Activated CD4-positive, alpha-beta T cell treated with anti-CD3 and anti-CD28 coated beads, Interleukin-2, amount 50 U/mL, for 48 hours (primary cell): ENCODE measurements around the gene SPOCK3.
"Not testable (repeated sequence)": the region's sequence is repeated elsewhere in the genome, so short reads cannot be mapped to it uniquely, and the experiment has no call there.

Source experiments
- DNase-seq, 2 experiments: peaks; one replicate each; pipeline ENCODE4 v3.0.0-alpha.2; 2020

Gene SPOCK3

DNA sequence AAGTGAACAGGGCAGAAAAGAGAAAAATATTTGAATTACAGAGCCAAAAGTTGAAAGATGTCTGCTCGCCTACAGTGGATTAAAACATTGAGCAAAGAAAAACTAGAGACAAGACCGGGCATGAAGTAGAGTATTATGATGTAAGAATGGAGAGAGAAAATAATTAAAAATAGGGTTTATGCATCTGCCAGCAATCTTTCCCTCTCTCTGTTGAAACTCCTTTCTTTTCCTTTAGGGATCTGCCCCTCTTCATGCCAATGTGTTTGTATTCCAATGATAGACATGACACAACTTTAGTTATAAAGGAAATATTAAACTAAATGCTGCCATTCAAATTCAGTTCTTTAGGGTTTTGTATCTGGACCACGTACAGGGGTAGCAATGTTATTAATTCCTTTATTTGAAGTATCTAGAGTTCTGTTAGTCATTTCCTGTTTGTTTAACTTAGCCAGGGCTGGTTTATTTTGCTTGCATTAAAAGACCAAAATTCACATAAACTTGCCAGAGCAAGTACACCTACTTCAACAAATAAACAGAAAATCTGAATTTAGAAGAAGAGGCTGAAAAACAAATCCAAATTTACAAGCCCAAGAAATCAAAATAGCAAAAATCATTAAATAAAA, 202.6 kb downstream of the SPOCK3 start:
- DNase-seq: no peak

DNA sequence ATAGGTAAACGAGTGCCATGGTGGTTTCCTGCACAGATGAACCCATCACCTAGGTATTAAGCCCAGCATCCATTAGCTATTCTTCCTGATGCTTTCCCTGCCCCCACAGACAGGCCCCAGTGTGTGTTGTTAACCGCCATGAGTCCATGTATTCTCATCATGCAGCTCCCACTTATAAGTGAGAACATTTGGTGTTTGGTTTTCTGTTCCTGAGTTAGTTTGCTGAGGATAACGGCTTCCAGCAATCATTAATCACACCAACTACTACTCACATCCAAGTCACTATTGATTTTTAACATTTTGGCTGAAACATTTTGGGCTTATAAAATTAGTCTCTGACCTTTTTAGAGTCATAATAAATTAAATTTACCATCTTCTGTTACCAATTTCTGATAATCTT, 205.3 kb downstream of the SPOCK3 start:
- no peak for DNase-seq

DNA sequence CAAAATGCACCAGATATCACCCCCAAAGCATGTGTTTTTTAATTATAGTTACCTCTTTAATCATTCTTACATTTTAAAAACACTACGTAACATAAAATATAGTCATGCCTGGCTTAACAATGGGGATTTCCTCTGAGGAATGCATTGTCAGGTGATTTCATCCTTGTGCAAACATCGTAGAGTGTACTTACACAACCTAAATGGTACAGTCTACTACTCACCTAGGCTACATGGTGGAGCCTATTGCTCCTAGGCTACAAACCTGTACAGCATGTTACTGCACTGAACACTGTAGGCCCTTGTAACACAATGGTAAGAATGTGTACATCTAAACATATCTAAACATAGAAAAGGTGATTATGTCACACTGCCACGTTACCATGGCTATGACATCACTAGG, 208.6 kb downstream of the SPOCK3 start:
- no peak for DNase-seq

DNA sequence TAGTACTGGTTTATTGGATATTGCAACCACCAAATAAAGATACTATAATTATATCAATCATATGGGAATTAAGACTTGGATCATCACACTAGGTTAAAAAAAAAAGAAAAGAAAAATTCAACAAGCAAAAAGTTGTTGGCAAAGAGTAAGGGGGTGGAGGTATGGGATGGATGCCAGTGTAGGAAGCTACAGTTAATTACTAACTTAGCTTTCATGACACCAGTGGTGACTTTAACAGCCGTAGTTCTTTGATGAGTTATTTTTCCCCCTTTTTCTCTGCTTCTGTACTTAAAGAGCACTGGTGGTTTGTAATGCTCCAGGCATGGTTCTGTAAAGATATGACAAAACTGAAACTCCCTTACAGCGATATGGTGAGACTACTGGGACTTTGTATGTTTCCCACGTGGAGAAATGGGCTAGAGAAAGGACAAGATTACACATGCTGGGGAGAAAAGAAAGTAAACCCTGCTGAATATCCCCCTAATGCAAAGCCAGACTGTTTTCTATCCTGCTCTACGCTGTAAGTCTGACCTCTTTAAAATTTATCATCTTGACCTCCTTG, 210.8 kb downstream of the SPOCK3 start:
- DNase-seq: no peak

DNA sequence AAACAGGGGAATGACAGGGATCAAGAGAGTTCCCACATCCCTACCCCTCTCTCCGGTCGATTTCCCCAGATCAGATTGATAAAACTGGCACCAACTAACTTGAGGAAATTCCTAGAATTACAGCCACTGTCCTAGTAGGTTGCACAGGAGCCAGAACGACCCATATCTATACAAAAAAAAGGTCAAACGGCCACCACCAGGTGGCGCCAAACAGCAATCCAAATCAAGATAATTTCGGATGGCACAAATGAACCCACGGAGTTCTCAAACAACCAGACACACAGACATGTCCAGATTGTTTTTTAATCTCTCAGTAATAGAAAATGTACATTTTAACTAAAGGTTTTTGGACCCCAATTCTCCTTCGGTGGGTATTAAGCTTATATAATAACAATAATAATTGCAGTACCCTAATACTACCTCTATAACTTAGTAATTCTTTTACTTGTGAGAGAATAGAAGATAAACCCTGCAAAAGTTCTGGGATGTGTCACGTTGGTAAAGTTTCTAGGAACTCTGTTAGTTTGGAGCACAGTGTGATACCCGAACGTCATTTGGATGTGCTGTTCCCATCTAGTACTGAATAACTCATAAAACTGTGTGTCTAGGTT, 212.6 kb downstream of the SPOCK3 start:
- peak; percentile 67 to 69 for DNase-seq

DNA sequence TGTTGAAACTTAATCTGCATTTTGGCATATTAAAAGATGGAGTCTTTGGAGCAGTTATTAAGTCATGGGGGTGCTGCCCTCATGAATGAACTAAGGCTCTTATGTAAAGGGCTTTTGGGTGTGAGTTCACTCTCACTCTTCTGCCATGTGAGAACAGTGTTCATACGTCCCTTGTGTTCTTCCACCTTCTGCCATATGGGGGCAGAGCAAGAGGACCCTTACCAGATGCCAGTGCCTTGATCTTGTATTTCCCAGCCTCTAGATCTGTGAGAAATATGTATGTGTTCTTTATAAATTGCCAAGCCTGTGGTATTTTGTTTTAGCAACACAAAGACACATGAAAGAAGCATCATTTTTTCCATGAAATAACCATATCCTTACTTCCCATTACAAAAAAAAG, 213.9 kb downstream of the SPOCK3 start:
- DNase-seq: no peak

DNA sequence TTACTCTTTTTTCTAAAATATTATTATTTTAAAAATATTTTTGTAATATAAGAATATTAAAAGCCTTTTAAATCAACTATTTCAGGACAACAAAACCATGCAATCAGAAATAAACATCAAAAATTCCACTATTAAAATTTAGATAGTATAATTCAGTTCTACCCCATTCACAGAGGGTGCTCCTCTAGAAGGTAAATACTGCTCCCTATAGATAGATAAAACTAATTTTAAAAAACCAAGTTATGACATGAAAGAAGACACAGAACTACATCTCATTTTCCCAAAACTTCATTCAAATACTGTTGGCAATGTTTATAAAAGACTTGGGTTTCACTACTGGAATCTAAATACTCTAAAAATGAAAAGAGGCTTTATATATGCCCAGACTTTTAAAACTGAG, 219.3 kb downstream of the SPOCK3 start:
- no peak for DNase-seq

DNA sequence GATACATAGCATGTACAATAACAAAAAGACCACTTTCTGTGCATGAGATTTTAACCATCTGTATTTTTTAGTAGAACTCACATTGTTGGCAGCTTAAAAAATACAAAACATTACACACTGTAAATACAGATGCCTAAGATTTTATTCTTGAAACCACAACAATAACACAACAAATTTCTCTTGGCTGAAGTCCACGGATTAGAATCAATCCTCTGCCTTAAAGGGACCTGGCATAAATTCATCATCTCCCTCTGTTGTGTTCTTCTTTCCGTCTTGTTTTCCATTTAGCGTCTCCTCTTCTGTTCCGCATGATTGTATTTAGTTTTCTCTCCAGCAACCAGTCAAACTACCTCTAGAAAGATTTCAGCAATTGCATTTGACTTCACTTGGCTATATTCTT, 231.0 kb downstream of the SPOCK3 start:
- DNase-seq: no peak

DNA sequence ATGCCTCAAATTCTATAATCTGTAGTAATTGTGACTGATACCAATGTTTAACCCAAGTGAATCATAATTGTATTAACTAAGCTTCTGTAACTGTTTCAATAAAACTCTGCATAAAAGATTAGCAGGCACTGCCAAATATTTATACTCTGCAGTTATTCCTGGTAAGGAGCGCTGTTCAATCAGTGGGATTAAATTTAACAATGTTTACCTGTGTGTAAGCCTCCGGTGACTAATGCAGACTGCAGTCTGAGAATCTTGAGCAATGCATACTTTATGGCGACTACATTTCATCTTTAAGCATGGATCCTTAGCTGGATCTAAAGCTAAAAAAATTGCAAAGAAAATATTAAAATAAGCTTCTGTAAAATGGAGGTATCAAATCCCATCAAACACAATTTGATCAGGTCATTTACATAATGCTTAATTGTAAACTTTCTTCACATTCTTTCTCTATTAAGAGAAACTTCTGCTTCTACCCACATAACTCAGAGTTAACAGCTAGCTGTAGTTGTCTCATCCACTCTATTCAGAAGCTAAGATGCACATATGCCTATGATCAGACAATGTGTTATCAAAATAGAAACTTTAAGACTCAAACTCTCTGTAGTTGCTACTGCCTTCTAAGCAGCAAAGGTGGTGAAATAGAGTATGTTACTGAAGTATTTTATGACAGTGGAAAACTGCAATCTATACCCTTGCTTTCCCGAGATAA, 234.0 kb downstream of the SPOCK3 start:
- DNase-seq: no peak

DNA sequence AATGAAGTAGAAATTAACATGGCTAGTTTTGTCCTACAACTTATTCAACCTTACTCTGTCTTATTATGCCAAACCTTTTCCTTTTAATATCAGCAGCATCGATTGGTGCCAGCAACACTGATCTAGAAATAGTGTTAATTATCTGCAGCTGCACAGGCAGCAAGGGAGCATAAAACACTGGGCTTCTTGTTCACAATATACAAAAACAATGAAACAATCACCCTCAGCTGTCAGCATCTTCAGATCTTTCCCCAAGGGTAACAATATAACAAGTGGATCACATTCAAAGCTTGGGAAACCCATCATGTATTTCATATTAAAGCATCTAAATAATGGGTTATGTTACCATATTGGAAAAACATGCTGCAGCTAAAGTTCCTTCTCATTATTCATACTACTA, 238.1 kb downstream of the SPOCK3 start:
- DNase-seq: no peak

DNA sequence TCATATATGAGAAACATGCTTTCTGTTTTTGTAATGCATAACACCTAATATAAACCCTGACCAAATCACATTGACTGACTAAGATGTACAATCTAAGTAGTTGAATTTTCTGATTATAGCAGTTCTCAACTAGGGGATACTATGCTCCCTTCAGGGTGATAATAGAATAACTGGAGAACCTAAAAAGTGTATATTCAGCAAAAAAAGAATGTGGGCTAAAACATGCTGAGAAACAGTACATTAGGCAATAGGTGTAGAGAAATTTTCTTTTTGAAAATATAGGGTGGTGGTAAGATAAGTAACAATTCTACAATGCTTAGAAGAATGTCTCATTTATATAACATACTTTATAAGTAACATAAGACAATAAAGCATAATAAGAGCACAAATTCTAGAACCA, 239.6 kb downstream of the SPOCK3 start:
- DNase-seq: no peak

DNA sequence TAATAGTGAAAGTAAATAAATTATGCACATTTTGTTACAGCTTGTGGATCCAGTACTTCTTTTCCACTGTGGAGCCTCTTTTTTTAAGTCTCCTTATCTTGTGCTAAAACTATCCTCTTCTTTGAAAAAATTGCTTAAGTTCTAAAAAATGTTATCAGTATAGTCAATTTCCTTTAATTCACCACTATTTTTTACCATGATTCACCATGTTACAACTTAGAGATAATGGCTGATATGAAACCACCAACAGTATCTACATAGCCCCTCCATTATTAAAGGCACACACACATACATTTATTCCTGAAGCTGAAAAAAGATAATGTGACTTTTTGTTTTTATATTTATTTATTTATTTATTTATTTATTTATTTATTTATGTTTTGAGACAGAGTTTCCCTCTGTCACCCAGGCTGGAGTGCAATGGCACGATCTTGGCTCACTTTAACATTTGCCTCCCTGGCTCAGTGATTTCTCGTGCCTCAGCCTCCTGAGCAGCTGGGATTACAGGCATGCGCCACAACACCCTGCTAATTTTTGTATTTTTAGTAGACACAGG, 243.2 kb downstream of the SPOCK3 start:
- DNase-seq: no peak

DNA sequence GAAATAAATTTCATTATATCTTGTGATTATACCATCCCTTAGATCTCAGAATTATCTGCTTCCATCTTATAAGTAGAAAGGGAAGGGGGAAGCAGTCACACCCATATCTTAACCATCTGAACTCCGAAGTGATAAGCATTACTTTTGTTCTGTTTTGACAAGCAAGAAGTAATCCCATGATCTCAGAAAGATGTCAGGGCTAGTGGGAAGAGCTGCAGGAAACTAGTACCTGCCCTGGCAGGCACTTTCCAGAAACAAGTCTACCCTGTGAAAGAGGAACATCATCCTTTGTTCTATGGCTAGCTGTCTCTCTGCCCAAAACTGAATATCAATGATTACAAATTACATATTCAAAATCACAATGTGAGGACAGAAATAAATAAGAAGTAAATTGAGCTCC, 244.4 kb downstream of the SPOCK3 start:
- no peak for DNase-seq

DNA sequence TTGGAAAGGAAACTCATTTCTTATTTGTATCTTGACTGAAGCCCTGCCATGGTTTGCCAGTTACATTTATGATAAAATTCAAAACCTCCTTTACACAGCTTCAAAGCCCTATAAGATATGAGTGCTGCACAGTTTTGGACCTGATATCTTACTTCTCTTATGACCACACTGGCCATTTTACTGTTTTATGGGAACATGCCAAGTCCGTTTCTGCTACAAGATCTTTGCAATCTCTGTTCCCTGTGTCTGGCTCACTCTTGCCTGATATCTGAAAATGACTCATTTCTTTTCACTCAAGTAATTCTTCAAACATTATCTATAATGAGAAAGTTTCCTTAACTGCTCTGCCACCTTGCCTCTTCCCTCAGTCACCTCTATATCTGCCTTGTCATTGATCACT, 247.3 kb downstream of the SPOCK3 start:
- no peak for DNase-seq

DNA sequence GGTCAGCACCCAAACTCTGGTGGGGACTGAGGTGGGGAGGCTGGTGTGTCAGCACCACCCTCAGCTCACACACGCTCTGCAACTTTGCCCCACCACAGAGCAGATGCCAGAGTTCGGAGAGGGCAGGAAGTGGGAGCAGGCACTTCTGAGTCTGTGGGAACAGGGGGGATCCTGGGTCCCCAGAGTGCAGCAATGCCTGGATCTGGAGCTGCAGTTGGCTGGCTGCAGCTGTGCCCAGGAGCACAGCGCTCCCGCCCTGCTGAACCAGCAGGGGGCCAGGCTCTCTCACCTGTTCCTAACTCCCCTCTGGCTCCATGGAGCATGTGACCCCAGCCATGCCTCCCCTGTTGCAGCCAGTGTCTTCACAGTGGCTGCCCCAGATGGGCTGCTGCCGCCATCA, 252.4 kb downstream of the SPOCK3 start:
- DNase-seq: no peak

DNA sequence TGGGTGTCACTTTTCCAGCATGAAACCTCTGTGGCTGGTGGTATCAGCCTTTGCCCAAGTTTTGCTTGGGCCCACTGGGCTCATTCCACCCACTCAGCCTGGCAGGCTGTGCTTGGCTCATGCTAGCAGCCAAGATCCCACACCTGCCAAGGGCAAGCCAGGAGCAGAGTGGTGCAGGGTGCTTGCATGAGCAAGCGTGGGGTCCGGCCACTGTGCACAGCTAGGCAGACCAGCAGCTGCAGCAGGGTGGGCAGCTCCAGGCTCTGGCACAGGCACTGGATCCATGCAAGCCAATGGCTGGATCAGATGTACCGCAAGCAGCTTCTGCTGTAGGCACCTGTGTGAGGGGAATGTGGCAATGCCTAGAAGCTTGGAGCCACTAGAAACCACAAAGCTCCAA, 253.9 kb downstream of the SPOCK3 start:
- DNase-seq: no peak

DNA sequence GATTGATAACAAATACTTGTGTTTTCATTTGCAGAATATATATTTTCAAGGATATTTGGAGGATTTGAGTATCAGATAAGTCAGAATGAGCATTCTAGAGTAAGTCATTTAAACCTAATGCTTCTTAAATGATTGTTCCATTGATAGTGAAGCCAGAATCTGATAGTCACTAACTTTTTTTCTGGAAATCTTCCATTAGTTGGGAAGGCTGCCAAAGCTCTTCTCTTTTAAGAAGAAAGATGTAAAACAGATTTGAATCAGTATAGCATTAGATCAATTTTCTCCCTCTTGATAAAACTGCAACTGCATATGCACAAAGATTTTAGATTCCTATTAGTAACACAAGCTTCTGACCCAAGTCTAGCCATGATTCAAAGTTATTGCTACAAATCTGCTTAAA, 256.7 kb downstream of the SPOCK3 start:
- no peak for DNase-seq

DNA sequence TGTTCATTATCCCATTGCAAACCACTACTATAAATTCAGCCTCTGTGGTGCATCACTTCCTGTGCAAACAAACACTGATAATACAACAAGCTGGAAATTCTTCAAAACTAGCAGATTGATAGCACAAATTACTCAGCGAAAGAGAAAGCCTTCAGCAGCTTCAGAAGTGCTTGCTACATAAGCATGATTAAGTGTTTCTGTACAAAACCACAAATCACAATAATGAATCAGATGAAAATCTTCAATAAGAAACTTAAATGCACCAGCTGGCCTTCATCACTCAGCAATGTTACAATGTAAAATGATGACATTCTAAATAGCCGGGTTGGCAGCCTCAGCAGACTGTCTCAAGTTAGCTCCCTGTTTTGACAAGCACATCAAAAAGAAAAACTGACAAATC, 262.2 kb downstream of the SPOCK3 start:
- no peak for DNase-seq

DNA sequence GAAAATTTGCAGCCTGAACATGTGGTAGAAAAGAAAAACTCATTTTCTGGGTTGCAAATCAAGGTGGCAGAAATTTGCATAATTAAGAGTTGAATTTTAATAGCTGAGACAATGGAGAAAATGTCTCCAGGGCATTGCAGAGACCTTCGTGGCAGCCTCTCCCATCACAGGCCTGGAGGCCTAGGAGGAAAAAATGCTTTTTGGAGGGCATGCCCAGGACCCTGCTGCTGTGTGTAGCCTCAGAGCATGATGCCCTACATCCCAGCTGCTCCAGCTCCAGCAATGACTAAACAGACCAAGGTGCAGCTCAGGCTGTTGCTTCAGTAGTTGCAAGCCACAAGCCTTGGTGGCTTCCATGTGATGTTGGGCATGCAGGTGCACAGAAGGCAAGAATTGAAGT, 266.1 kb downstream of the SPOCK3 start:
- DNase-seq: not testable (repeated sequence)

DNA sequence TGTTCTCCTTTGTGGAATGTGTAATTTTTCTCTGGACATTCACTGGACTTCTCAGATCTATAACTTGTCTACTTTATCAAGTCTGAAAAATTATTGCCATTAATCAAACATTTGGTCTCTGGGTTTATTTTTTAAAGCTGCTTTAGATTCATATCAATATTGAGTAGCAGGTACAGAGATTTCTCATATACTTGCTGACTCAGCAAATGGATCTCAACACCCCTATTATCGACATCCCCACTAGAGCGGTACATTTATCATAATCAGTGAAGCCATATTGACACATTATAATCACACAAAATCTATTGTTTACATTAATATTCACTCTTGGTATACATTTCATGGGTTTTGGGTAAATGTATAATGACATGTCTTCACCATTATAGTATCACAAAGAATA, 268.7 kb downstream of the SPOCK3 start:
- no peak for DNase-seq

DNA sequence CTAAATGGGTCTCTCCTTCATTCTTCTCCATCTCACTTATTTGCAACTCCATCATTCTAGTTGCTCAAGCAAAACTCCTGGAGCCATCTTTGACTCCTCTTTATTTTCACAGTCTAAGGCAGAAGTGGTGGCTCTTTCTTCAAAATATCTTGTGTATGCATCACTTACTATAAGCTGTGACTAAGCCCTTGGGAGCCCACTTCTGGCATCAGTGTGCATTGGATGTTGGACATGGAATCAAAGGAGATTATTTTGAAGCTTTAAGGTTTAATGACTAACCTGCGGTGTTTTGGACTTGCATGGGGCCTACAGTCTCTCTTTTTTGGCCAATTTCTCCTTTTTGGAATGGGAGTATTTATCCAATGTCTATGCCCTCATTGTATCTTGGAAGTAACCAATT, 276.8 kb downstream of the SPOCK3 start:
- DNase-seq: no peak

DNA sequence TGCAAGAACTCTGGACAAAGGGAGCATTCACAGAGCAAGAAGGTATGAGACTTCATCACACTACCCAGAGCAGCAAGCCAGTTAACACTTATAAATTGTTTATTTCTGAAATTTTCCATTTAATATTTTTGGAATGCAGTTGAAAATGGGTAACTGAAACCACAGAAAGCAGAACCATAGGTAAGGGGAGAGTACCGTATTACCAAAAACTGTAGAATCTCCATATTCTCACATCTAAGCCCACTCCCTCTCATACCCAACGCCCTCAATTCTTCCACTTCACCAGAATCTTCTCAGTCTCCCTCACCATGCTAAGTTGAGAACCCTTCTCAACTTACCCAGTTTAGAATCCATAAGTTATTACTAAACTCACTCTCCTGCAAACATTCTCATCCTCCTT, 277.8 kb downstream of the SPOCK3 start:
- DNase-seq: no peak

DNA sequence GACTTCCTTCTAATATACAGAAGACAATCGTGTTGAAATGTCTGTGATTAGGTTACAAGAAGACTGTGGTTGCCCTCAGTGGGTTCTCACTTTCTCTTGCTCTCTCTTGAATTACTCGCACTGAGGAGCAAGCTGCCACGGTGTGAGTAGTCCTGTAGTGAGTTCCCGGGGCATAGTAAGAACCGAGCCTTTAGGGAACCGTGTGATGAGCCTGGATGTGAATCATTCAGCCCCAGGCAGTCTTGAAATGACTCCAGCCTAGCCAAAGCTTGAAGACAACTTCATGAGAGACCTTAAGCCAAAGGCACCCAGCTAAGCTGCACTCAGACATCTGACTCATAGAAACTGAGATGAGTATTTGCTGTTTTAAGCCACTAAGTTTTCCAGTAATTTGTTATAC, 292.7 kb downstream of the SPOCK3 start:
- peak; percentile 0 to 12 for DNase-seq

DNA sequence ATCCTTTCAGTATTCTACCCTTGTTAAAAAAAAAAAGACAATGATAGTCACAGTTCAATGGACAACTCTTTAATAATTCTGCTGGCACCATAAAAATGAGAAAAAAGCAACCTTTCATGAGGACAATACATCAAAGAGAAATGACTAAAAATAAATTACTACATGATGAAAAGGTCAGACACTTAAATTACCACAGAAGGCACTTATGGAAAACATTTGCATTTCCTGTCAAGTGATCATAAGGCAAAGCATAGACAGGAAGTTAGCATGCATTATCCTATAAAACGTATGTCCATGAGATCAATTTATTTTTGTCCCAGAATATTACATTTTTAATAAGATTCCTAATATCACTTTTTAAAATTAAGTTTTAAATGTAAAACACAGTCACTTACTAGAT, 303.8 kb downstream of the SPOCK3 start:
- no peak for DNase-seq
